HG03175 (cell line): ENCODE measurements around the gene HDAC10.
"Not testable (repeated sequence)": the region's sequence is repeated elsewhere in the genome, so short reads cannot be mapped to it uniquely, and the experiment has no call there.

ENCODE experiments used
- ATAC-seq: cut with Tn5 transposase; IDR thresholded peaks from one replicate; pipeline ENCODE4 v1.9.1; 2021; ENCODE audit warnings: mild to moderate bottlenecking, moderate library complexity; ENCODE audit not compliant: unreplicated experiment

Gene HDAC10

GRCh38 chr22:50205781-50206569, 45.1 kb downstream of the HDAC10 start:
- ATAC-seq = no peak

- ATAC-seq = not testable (repeated sequence)
Measured at GRCh38 chr22:50204998-50205397, 46.1 kb downstream of the HDAC10 start.

DNA sequence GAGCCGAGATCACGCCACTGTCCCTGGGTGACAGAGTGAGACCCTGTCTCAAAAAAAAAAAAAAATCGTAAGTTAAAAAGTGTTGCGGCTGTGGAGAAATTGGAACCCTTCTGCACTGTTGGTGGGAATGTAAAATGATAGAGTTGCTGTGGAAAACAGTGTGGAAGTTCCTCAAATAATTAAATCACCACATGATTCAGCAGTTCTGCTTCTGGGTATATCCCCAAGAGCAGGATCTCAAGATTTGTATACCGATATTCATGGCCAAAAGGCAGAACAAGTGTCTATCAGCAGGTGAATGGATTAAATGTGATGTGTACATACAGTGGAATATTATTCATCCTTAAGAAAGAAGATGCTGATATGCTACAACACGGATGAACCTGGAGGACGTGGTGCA, 46.5 kb downstream of the HDAC10 start:
- no peak for ATAC-seq

DNA sequence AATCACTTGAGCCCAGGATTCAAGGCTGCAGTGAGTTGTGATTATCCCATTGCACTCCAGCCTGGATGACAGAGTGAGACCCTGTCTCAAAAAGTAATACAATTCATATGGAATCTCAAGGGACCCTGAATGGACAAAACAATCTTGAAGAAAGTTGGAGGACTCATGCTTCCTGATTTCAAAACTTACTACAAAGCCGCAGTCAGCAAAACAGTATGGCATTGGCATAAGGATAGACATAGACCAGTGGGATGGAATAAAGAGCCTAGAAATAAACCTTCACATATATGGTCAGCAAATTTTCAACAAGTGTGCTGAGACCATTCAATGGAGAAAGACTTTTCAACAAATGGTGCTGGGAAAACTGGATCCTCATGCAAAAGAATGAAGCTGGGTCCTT, 47.8 kb downstream of the HDAC10 start:
- no peak for ATAC-seq

- no peak for ATAC-seq
Measured at GRCh38 chr22:50202130-50202666, 48.9 kb downstream of the HDAC10 start.

GRCh38 chr22:50201191-50202129, 49.6 kb downstream of the HDAC10 start:
- ATAC-seq = peak; percentile 16

- peak; percentile 78 for ATAC-seq
Measured at GRCh38 chr22:50200461-50201190, 50.4 kb downstream of the HDAC10 start, which contains the start of gene SELENOO. SELENOO (plus strand) TSS chr22:50201011; CDS start chr22:50201037, 26 bp downstream.

- no peak for ATAC-seq
Measured at GRCh38 chr22:50199829-50200460, 51.1 kb downstream of the HDAC10 start.

DNA sequence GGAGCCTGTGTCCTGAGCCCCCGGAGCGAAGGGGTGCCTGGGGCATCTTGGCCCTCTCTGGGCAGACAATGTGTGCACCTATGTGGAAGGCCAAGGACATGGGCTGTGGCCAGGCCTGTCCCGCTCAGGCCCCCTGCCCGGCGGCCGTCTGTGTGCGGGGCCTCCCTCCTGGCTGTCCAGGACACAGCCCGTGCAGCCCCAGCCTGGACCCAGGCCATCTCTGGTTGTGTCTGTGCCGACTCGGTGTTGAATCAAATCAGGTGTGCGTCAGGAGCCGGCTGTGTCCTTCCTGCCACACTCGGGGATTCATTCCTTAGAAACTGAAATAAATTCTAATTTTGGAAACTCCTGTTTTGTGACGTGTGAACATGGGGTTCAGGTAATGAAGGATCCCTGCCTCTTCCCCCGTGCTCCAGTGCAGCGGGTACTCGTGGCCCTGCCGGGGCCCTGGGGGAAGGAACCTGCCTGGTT, 51.8 kb downstream of the HDAC10 start:
- no peak for ATAC-seq

- no peak for ATAC-seq
Measured at GRCh38 chr22:50198624-50199017, 52.4 kb downstream of the HDAC10 start.

GRCh38 chr22:50197856-50198623, 53.0 kb downstream of the HDAC10 start:
- ATAC-seq = no peak

DNA sequence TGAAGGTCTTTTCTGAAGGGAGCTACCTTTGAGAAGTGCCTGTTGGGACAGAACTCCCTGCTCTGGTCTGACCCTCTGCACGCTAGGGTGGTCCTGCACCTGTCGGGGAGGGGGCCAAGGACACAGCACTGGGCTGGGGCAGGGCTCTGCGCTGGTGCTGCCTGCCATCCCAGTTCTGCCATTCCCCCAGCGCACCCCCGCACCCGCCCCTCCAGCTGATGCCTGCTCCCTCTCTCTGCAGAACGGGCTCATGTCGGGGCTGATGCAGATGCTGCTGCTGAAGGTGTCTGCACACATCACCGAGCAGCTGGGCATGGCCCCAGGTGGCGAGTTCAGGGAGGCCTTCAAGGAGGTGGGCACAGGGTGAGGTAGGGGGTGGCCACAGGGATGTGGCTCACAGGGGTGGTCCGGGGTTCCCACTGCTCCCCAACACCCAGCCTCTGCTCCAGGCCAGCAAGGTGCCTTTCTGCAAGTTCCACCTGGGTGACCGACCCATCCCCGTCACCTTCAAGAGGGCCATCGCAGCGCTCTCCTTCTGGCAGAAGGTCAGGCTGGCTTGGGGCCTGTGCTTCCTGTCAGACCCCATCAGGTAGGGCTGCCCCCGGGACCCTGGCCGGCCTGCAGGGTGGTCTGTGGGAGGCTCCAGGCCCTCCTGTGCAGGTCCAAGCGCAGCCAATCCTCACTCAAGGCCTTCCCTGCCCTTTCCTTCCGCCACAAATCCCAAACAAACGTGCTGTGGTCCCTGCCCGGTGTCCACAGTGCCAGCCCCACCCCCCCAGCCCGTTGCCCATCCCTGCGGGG, 53.9 kb downstream of the HDAC10 start:
- no peak for ATAC-seq

DNA sequence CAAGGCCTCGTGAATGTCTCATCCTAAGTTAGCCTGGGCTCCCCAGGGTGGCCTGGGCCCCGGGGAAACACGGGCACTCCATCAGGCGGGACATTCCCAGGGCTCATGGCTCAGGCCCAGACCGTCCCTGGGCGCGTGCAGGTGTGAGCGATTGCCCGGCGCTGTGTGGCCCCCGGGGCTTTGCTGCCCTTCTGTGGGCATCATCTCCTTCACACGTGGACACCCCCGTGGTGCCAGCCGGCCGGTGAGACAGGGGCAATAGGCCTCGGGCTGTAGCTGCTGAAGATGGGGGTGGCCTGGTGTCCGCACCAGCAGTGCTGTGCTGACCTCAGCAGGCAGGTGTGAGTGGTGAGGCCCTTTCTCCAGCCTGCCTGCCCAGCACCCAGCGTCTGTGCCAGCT, 54.8 kb downstream of the HDAC10 start:
- no peak for ATAC-seq
